ENCODE measurements around the gene CEP350.

The CEP350 gene

DNA sequence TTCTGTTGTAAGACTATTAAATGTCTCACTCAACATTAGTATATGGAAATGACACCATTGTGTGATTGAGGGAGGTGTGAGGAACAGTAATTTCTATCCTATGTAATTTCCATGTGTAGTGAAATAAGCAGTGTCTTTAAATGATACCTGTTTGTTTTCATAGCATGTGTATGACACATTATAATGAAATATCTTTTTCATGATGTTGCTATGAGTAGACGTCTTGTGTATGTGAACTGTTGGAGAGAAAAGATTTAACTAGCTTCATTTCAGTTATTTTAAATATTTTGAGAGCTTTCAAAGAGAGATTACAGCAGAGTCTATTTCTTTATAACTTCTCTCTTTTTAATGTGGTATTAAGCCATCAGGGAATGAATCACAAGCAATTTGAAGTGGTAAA is 128.6 kb downstream of the CEP350 start:
- Mint-ChIP-seq H3K4me1 (no peaks in the 10 kb centered on the region), H3K36me3 (peaks cover 30% of the 10 kb centered on the region), H3K4me3 (no peak overlapping the region), H3K27me3 (no peaks in the 10 kb centered on the region), H3K27ac (no peak overlapping the region), H3K9me3 (no peaks in the 10 kb centered on the region)
- no peak for DNase-seq
- CTCF ChIA-PET = interaction anchor here (0.6 kb wide), 1 partner anchor 383 kb away, joined by 3 read pairs; no protein-coding TSS in a partner anchor

DNA sequence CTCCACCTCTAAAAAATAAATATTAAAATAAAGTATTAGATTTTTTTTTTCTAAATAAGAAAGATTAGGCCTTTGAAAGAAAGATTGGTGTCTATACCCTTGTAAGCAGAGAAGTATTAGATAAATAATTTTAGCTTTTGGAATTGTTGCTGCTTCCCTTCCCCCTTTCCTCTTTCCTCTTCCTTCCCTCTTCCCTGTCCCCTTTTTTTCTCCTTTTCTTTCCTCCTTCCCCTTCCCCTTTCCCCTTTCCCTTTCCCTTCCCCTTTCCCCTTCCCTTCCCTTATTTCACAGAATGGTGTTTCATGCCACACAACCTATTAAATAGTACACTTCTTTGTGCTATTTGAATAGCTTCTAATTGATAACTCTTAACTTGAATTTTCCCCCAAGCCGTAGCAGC is 130.3 kb downstream of the CEP350 start:
- no peak overlapping the region for H3K27ac Mint-ChIP-seq
- CTCF ChIA-PET = interaction anchor here (1.2 kb wide), 1 partner anchor 94 kb away, joined by 3 read pairs; no protein-coding TSS in a partner anchor

DNA sequence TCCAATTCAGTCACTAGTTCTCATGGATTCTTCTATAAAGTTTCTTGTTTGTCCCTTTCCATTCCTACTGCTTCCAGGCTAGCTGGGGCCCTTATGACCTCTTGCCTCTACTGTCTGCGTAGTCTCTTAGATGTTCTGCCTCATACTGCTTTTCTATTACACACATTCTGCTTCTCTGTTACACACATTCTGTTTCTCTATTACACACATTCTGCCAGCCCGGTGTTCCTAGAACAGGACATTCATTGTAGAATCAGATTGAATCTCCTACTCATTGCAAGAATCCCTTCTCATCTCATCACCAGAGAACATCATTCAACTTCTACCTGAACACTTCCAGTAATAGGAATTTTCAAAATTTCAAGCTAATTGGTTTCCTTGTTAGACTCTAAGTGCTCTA is 130.7 kb downstream of the CEP350 start:
- no peak overlapping the region for H3K4me3 Mint-ChIP-seq
- CTCF ChIA-PET = interaction anchor here (1.2 kb wide), 1 partner anchor 94 kb away, joined by 3 read pairs; no protein-coding TSS in a partner anchor
- H3K36me3 Mint-ChIP-seq = peaks cover 39% of the 10 kb centered on the region
- no peaks in the 10 kb centered on the region for H3K27me3 Mint-ChIP-seq
- H3K4me1 Mint-ChIP-seq = no peaks in the 10 kb centered on the region
- H3K9me3 Mint-ChIP-seq = no peaks in the 10 kb centered on the region
- H3K27ac Mint-ChIP-seq = no peak overlapping the region
- DNase-seq = no peak

More for the DNA sequence above, 130.3 kb downstream of the CEP350 start:
- Mint-ChIP-seq H3K9me3 (no peaks in the 10 kb centered on the region), H3K4me1 (no peaks in the 10 kb centered on the region), H3K27me3 (no peaks in the 10 kb centered on the region), H3K36me3 (peaks cover 37% of the 10 kb centered on the region), H3K4me3 (no peak overlapping the region)
- no peak for DNase-seq

DNA sequence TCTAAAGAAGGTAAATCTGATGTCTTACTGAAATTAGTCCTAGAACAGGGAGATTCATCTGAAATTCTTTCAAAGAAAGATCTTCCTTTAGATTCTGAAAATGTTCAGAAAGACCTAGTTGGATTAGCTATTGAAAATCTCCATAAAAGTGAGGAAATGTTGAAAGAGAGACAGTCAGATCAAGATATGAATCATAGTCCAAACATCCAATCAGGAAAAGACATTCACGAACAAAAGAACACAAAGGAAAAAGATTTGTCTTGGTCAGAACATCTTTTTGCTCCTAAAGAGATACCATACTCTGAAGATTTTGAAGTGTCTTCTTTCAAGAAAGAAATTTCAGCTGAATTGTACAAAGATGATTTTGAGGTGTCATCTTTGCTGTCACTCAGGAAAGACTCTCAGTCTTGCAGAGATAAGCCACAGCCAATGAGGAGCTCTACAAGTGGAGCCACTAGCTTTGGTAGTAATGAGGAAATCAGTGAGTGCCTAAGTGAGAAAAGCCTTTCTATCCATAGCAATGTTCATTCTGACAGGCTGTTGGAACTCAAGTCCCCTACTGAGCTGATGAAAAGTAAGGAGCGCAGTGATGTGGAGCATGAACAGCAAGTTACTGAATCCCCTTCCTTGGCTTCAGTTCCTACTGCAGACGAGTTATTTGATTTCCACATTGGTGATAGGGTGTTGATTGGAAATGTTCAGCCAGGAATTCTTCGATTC is 138.5 kb downstream of the CEP350 start:
- no peak for DNase-seq
- CTCF ChIA-PET = interaction anchor here (1.3 kb wide), 1 partner anchor 86 kb away, joined by 3 read pairs; no protein-coding TSS in a partner anchor
- Mint-ChIP-seq H3K4me3 (no peak overlapping the region), H3K27ac (no peak overlapping the region), H3K36me3 (peaks cover 60% of the 10 kb centered on the region), H3K9me3 (no peaks in the 10 kb centered on the region), H3K4me1 (no peaks in the 10 kb centered on the region), H3K27me3 (no peaks in the 10 kb centered on the region)

DNA sequence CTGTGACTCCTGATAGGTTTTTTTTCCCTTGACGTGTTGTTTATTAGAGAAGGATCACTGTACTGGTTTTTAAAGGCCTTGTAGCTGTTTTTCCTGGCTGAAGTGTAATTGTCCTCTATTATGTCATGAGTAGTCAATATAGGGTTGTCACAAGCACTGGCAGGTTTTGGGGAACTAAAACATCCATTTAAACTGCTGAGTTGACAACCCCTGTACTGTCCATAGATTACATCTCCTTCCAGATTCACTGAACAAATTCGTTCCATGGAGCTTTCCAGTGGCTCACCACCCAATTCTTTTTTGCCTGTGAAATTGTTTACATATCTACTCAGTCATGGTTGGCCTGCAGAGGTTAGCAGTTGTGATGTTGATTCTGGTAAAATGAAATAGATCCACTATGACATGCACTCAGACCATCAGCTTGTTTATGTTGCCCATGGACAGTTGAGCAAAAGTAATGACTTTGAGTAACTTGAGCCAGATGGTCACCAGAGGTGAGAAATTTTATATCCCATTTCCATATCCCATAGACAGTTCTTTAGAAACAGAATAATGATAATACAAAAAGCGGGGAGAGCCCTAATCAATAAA is 140.2 kb downstream of the CEP350 start:
- H3K4me1 Mint-ChIP-seq = no peaks in the 10 kb centered on the region
- CTCF ChIA-PET = no interaction called here
- no peaks in the 10 kb centered on the region for H3K9me3 Mint-ChIP-seq
- no peak overlapping the region for H3K4me3 Mint-ChIP-seq
- no peak for DNase-seq
- no peak overlapping the region for H3K27ac Mint-ChIP-seq
- no peaks in the 10 kb centered on the region for H3K27me3 Mint-ChIP-seq
- peaks cover 56% of the 10 kb centered on the region for H3K36me3 Mint-ChIP-seq

DNA sequence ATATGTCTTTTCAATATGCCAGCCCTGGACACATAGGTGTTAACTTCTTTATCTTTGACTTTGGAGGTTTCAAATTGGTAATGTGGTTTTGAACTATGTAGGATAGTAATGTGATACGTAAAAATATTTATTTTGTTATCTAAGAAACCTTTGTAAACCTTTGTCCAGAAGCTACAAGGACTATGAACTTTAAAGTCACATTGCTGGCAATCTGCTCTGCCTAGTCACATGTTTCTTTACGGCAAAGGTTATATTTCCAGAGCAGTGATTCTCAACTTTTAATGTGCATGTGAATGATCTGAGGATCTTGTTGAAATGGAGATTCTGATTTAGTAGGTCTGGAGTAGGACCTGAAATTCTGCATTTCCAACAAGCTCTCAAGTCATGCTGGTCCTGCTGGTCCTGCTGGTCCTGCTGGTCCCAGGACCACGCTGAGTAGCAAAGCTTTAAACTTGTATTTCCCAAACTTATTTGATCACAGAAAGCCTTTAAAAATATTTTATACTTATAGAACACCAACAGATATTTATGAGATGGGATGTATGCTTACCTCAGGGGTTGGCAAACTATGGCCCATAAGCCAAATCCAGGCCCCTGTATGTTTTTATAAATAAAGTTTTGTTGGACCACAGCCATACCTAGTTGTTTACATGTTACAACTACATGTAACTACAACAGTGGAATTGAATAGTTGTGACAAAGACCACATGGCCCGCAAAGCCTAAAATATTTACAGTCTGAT is 142.1 kb downstream of the CEP350 start:
- H3K27ac Mint-ChIP-seq = no peak overlapping the region
- H3K4me3 Mint-ChIP-seq = no peak overlapping the region
- H3K4me1 Mint-ChIP-seq = peaks cover 10% of the 10 kb centered on the region
- no peaks in the 10 kb centered on the region for H3K27me3 Mint-ChIP-seq
- H3K9me3 Mint-ChIP-seq = no peaks in the 10 kb centered on the region
- CTCF ChIA-PET = interaction anchor here (1.2 kb wide), 1 partner anchor 229 kb away, joined by 3 read pairs; no protein-coding TSS in a partner anchor
- no peak for DNase-seq
- H3K36me3 Mint-ChIP-seq = peaks cover 62% of the 10 kb centered on the region

DNA sequence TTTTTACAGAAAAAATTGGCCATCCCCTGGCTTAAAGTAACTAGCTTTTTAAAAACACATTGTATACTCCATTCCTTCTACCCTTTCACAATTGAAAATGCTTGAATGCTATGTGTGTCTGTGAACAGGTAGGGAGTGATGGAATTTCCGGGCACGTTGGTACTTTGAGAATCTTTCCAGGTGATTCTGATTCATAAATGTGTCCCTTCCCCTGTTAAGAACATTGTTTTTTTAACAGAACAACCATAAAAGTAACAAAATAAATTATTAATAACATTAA is 142.7 kb downstream of the CEP350 start:
- Mint-ChIP-seq H3K36me3 (peaks cover 59% of the 10 kb centered on the region), H3K27ac (no peak overlapping the region), H3K27me3 (no peaks in the 10 kb centered on the region), H3K4me1 (peaks cover 10% of the 10 kb centered on the region), H3K4me3 (no peak overlapping the region), H3K9me3 (no peaks in the 10 kb centered on the region)
- DNase-seq = no peak
- CTCF ChIA-PET = interaction anchor here (1.2 kb wide), 1 partner anchor 230 kb away, joined by 3 read pairs; no protein-coding TSS in a partner anchor

DNA sequence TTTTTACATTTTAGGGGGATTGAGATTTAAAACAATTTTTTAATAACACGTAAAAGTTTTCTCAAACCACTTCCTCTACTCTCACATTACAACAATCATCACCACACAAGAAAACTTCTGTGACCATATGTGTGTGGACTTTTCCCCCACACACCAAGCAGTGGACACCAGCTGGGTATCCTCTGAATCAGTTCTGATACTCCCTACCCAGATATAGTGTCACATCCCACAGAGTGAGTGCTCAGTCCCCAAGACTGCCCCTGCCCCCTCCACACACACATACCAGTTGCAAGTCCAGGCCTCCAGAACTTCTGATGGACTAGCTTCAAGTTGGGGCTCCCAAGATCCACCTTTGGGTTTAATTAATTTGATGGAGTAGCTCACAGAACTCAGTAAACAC is 146.8 kb downstream of the CEP350 start:
- no peaks in the 10 kb centered on the region for H3K27me3 Mint-ChIP-seq
- no peak for DNase-seq
- H3K36me3 Mint-ChIP-seq = peaks cover 42% of the 10 kb centered on the region
- H3K4me3 Mint-ChIP-seq = no peak overlapping the region
- CTCF ChIA-PET = interaction anchor here (1.6 kb wide), 1 partner anchor 78 kb away, joined by 10 read pairs; no protein-coding TSS in a partner anchor
- H3K27ac Mint-ChIP-seq = no peak overlapping the region
- H3K4me1 Mint-ChIP-seq = peaks cover 10% of the 10 kb centered on the region
- H3K9me3 Mint-ChIP-seq = no peaks in the 10 kb centered on the region

DNA sequence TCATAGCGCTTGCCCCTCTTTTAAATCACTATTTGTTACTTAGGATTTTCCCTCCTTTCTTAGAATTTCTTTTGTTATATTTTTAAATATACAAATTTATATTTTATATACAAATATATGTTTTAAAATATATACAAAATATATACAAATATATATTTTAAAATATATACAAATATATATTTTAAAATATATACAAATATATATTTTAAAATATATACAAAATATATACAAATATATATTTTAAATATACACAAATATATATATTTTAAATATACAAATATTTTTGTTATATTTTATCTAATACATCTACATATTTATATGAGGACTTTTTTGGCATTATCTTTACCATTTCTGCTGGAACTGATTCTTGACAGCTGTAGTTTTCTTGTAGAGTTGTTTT is 149.2 kb downstream of the CEP350 start:
- DNase-seq = no peak
- Mint-ChIP-seq H3K4me3 (no peak overlapping the region), H3K27ac (no peak overlapping the region), H3K4me1 (peaks cover 10% of the 10 kb centered on the region), H3K9me3 (no peaks in the 10 kb centered on the region), H3K27me3 (no peaks in the 10 kb centered on the region), H3K36me3 (peaks cover 49% of the 10 kb centered on the region)
- CTCF ChIA-PET = no interaction called here

DNA sequence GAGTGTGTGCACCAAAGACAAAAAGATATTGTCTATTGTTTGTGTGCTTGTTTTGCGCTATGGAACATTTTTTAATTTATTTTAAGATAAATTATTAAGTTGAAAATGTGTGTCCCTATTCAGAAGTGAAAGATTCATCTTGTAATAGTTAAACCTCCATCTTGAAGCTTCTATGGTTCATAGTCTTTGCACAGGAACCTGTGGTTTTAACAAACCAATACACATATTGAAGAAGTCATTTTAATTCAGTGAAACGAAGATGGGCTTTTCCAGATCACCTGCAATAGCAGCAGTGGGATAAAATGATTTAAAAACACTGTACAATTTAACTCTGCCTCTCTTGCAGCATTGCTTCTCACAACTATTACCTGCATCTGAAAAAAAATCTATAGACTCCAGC is 157.5 kb downstream of the CEP350 start:
- DNase-seq = no peak
- no peaks in the 10 kb centered on the region for H3K27me3 Mint-ChIP-seq
- no peak overlapping the region for H3K4me3 Mint-ChIP-seq

DNA sequence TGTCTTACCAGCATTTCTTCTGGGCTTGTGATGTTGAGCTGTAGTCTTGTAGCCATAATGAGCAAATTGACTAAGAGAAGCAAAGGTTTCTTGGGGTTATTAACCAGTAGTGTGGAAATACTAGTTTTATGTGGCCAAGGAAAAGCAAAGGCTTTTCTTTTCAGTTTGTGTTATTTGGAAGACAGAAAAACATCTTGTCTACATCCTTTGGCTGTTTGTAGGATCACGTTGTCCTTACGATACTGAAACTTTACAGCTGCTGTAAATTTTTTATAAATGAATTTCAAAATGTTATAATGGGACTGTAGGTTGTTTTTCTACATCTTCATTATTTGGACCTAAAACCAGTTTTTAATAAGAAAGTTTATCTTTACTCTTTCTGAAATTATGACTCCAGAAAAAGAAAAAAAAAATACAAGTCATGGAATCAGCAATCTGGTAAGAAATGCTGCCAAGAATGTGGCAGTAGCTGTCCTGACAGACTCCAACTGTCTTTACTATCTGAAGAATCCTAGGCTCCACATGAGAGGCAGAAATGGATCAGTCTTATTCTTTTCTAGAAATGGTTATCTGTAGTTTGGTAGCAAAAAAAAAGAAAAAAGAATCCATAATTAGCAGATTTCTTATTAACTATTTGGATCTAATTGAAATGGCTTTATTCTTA is 158.5 kb downstream of the CEP350 start:
- Mint-ChIP-seq H3K27me3 (peaks cover 5% of the 10 kb centered on the region), H3K27ac (no peak overlapping the region), H3K9me3 (no peaks in the 10 kb centered on the region), H3K4me3 (no peak overlapping the region), H3K36me3 (peaks cover 37% of the 10 kb centered on the region), H3K4me1 (no peaks in the 10 kb centered on the region)
- CTCF ChIA-PET = interaction anchor here (0.6 to 1.1 kb wide), 3 partner anchors 46 to 1132 kb away, joined by 3 read pairs; no protein-coding TSS in a partner anchor
- DNase-seq = no peak

More for the DNA sequence above, 157.5 kb downstream of the CEP350 start:
- H3K27ac Mint-ChIP-seq = no peak overlapping the region
- H3K4me1 Mint-ChIP-seq = no peaks in the 10 kb centered on the region
- CTCF ChIA-PET = interaction anchor here (0.6 kb wide), 1 partner anchor 47 kb away, joined by 3 read pairs; no protein-coding TSS in a partner anchor
- peaks cover 44% of the 10 kb centered on the region for H3K36me3 Mint-ChIP-seq
- no peaks in the 10 kb centered on the region for H3K9me3 Mint-ChIP-seq

DNA sequence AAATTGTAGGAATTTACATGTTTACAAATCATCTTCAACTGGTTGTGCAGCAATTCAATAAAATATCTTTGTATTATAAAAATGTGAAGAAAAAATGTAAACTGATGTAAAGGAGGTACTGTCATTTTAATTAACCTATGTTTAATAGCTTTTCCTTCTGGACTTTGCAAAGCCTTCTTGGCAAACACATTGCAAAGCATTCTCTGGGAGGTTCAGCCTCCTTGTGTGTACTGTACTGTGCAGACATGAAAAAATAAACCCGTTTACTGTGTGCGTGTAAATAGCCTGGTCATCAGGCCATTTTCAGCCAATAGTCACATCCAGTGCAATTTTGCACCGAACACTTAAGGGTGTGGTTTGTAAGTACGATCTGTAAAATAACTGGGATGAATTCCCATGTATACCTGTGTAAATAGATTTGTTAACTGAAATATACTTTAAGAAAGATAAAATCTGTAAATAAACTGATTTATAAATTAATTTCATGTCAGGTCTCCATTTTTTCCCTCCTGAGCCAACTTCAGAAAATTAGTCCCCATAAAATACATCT is 159.9 kb downstream of the CEP350 start:
- Mint-ChIP-seq H3K9me3 (no peaks in the 10 kb centered on the region), H3K4me3 (no peak overlapping the region), H3K36me3 (peaks cover 34% of the 10 kb centered on the region), H3K27ac (no peak overlapping the region), H3K27me3 (peaks cover 8% of the 10 kb centered on the region), H3K4me1 (no peaks in the 10 kb centered on the region)
- DNase-seq = no peak
- CTCF ChIA-PET = no interaction called here

DNA sequence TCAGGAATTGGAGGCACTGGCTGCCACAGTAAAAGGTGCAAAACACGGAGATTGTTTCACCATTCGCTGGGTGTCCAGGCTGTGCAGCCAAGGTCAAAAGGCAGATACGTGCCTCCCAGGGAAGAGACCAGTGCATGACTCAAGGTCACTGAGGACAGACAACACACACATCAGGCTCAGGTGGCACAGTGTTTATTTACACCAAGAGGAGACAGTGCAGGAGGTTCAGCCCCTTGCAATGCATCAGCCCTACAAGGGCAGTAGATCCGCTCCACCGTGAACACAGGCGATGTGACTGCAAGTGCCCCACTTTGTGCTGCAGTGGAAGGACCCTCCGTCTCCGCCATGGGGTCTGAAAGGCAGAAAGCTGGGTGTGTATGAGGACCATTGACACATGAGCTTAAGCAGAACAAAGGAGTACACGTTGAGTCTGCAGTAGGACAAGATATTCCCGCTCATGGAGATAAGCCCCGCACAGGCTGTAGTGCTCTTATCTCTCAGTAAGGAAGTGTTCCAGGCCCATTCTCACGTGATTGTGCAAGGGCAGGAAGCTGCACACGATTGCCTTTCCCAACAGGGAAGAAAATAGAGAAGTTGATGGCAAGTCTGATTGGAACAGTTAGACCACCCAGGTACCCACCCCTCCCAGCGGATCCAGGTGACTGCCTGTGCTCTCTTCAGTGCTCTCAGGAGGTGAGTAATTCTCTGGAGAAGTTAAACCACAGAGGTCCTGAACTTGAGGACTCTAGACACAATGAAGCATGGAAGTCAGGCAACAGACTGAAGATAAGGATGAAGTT is 162.6 kb downstream of the CEP350 start:
- H3K9me3 Mint-ChIP-seq = no peaks in the 10 kb centered on the region
- H3K27ac Mint-ChIP-seq = no peak overlapping the region
- no peak overlapping the region for H3K4me3 Mint-ChIP-seq
- DNase-seq = no peak
- H3K36me3 Mint-ChIP-seq = peaks cover 18% of the 10 kb centered on the region
- peaks cover 8% of the 10 kb centered on the region for H3K27me3 Mint-ChIP-seq
- CTCF ChIA-PET = no interaction called here
- no peaks in the 10 kb centered on the region for H3K4me1 Mint-ChIP-seq
